K562 (cell line): ENCODE data around the gene BNIPL. TPM values are rescaled to one million over a fixed set of nuclear protein-coding genes. Genes with fewer than 3 reads are reported as not detected.
A peak's percentile ranks its signal among the peaks of the same experiment; 100 is the strongest.

Source experiments
- CEBPG ChIP-seq, 3 experiments: fragments of 200-800 bp in 1 of 3; sonication (Bioruptor generic) in 1 of 3; sonication (generic) in 1 of 3; formaldehyde crosslinking in 1 of 3; IDR thresholded peaks in 2 of 3; conservative IDR thresholded peaks in 1 of 3; 2 replicates each; pipeline versions ENCODE4 v1.6.1 to v1.8.0; 2016 to 2022; ENCODE audit warnings: missing compliant biosample characterization in 2 of 3, missing genetic modification characterization in 2 of 3, mild to moderate bottlenecking in 1 of 3, missing genetic modification reagents in 1 of 3
- CREB3L1 ChIP-seq: fragments of 450-650 bp; IDR thresholded peaks from 2 replicates; pipeline ENCODE4 v1.6.1; 2014; ENCODE audit warnings: low read depth, mild to moderate bottlenecking, moderate library complexity, borderline replicate concordance
- CTBP1 ChIP-seq: fragments of 450-650 bp; IDR thresholded peaks from 2 replicates; pipeline ENCODE4 v1.6.1; 2016; ENCODE audit warnings: borderline replicate concordance
- ETV5 ChIP-seq: sonication (generic); formaldehyde crosslinking; IDR thresholded peaks from 2 replicates; pipeline ENCODE4 v1.4.0; 2020; ENCODE audit warnings: low read depth, mild to moderate bottlenecking, missing genetic modification reagents
- NCOA1 ChIP-seq: fragments of 450-650 bp; IDR thresholded peaks from 2 replicates; pipeline ENCODE4 v1.6.1; 2016; ENCODE audit warnings: low read depth
- PML ChIP-seq: IDR thresholded peaks from 2 replicates; pipeline ENCODE4 v1.6.1; 2012; ENCODE audit warnings: low read length, inconsistent platforms
- RBM17 ChIP-seq: fragments of 200-400 bp; formaldehyde crosslinking; IDR thresholded peaks from 2 replicates; pipeline ENCODE4 v1.6.1; 2017; ENCODE audit warnings: low read depth, mild to moderate bottlenecking, low read length, borderline replicate concordance
- RFX7 ChIP-seq: fragments of 250-450 bp; sonication (Bioruptor Pico); IDR thresholded peaks from 2 replicates; pipeline ENCODE4 v1.5.1; 2021; ENCODE audit warnings: mild to moderate bottlenecking
- SNAPC5 ChIP-seq: fragments of 250-450 bp; sonication (Bioruptor Pico); IDR thresholded peaks from 2 replicates; pipeline ENCODE4 v1.8.0; 2021; ENCODE audit warnings: moderate library complexity, mild to moderate bottlenecking, inconsistent platforms
- TAF15 ChIP-seq: fragments of 200-400 bp; formaldehyde crosslinking; IDR thresholded peaks from 2 replicates; pipeline ENCODE4 v1.6.1; 2017; ENCODE audit warnings: mild to moderate bottlenecking, low read depth, low read length, moderate library complexity
- TCF15 ChIP-seq: fragments of 250-450 bp; sonication (Bioruptor Pico); IDR thresholded peaks from 2 replicates; pipeline ENCODE4 v1.8.0; 2022; ENCODE audit warnings: moderate library complexity, mild to moderate bottlenecking, inconsistent platforms
- ZBTB34 ChIP-seq: fragments of 250-450 bp; sonication (Bioruptor Pico); IDR thresholded peaks from 2 replicates; pipeline ENCODE4 v1.8.0; 2021; ENCODE audit warnings: mild to moderate bottlenecking, moderate library complexity
- ZKSCAN1 ChIP-seq: fragments of 150-350 bp; IDR thresholded peaks from 2 replicates; pipeline ENCODE4 v1.6.1; 2016; ENCODE audit warnings: low read depth, low read length
- ZNF140 ChIP-seq: fragments of 250-450 bp; sonication (Bioruptor Pico); IDR thresholded peaks from 2 replicates; pipeline ENCODE4 v1.8.0; 2021; ENCODE audit warnings: moderate library complexity, mild to moderate bottlenecking, inconsistent platforms
- ZNF165 ChIP-seq: fragments of 250-450 bp; sonication (Bioruptor Pico); IDR thresholded peaks from 2 replicates; pipeline ENCODE4 v1.4.0; 2020; ENCODE audit warnings: borderline replicate concordance
- ZNF274 ChIP-seq: IDR thresholded peaks from 2 replicates; pipeline ENCODE4 v1.6.1; 2011; ENCODE audit warnings: low read depth, mild to moderate bottlenecking, low read length, moderate library complexity, borderline replicate concordance
- ZNF785 ChIP-seq: fragments of 250-450 bp; sonication (Bioruptor Pico); IDR thresholded peaks from 2 replicates; pipeline ENCODE4 v1.4.0; 2020; ENCODE audit warnings: mild to moderate bottlenecking
- polyA plus RNA-seq, 8 experiments: library from polyadenylated mRNA; depleted of rRNA in 4 of 8; stranded (reverse) in 5 of 8; unstranded in 3 of 8; fragments of >200 nt; fragmentation: Nextera tagmentation in 2 of 8; fragmentation: Illumina TruSeq in 1 of 8; extraction: Ambion mirVana in 2 of 8; extraction: Trizol in 1 of 8; gene quantifications; 2 replicates each; pipeline versions ENCODE4 v1.2.1 to v1.2.3, GENCODE V29; 2011 to 2014; ENCODE audit warnings: inconsistent platforms in 1 of 8, missing spikeins in 1 of 8
- total RNA-seq, 7 experiments: library from RNA; depleted of rRNA in 6 of 7; stranded (reverse); fragments of >200 nt in 6 of 7; fragmentation: Illumina TruSeq in 2 of 7; extraction: Trizol in 2 of 7; gene quantifications; 2 replicates each; pipeline versions ENCODE4 v1.2.1 to v1.2.3, GENCODE V29; 2011 to 2021; ENCODE audit warnings: low replicate concordance in 1 of 7
- TF ChIP-seq, protein P1 (sequence below), 2 experiments: fragments of 450-650 bp in 1 of 2; IDR thresholded peaks; 2 replicates each; pipeline ENCODE4 v1.6.1; 2011 to 2017; ENCODE audit warnings: low read depth in 2 of 2, antibody characterized with exemption in 1 of 2, borderline replicate concordance in 1 of 2, low read length in 1 of 2, mild to moderate bottlenecking in 1 of 2, mixed read lengths in 1 of 2; ENCODE audit not compliant: control insufficient read depth in 1 of 2
- TF ChIP-seq, protein P2 (sequence below): sonication (generic); formaldehyde crosslinking; IDR thresholded peaks from 2 replicates; pipeline ENCODE4 v1.8.1; 2023; ENCODE audit warnings: mild to moderate bottlenecking, missing genetic modification reagents

Gene BNIPL
- total and polyA plus RNA-seq, 9 of the 15 experiments (the other 6 are each of a cell fraction or from before 2014, with no cell fraction given), result 0.08 to 1.4 (median 0.68) TPM

DNA sequence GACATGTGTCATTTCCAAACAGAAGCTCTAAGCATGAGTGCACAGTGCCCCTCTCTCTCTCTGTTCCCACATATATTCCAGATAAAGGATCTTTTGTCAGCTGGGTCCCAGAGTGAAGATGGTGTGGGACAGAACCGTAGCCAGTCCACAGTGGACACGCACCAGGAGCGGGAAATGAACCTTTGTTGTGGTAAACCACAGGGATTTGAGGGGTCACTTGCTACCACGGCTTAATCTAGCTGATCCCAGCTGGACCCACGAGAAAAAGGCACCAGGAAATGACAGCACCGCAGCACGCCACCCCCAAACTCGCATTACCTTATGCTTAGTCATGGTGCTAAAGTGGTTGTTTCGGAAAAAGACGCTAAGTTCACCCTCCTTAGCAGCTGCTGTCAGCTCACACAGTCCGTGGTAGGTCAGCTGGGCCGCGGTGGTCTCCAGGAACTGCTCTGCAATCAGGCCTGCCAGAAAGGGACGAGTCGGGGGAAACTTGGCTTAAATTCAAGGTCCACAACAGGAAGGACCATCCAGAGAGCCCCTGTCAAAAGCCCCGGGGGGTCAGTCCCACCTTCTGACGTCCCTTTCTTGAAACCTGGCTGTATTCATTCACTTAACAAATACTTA lies 37.2 kb upstream of the BNIPL start (continued):
- TF ChIP-seq, protein P1, sequence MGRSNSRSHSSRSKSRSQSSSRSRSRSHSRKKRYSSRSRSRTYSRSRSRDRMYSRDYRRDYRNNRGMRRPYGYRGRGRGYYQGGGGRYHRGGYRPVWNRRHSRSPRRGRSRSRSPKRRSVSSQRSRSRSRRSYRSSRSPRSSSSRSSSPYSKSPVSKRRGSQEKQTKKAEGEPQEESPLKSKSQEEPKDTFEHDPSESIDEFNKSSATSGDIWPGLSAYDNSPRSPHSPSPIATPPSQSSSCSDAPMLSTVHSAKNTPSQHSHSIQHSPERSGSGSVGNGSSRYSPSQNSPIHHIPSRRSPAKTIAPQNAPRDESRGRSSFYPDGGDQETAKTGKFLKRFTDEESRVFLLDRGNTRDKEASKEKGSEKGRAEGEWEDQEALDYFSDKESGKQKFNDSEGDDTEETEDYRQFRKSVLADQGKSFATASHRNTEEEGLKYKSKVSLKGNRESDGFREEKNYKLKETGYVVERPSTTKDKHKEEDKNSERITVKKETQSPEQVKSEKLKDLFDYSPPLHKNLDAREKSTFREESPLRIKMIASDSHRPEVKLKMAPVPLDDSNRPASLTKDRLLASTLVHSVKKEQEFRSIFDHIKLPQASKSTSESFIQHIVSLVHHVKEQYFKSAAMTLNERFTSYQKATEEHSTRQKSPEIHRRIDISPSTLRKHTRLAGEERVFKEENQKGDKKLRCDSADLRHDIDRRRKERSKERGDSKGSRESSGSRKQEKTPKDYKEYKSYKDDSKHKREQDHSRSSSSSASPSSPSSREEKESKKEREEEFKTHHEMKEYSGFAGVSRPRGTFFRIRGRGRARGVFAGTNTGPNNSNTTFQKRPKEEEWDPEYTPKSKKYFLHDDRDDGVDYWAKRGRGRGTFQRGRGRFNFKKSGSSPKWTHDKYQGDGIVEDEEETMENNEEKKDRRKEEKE (IDR thresholded peaks at IDR 0.05; ENCODE audit: borderline replicate concordance in 1 of 2, control insufficient read depth in 1 of 2, low read depth in 2 of 2, low read length in 1 of 2), result no peak
- TF ChIP-seq ZNF785, result no peak
- no peak for TF ChIP-seq ZNF140 (CRISPR knock-in tag)
- TF ChIP-seq CTBP1, result peak; percentile 45; the same call in 1 of the 2 replicates
- TF ChIP-seq CEBPG (CRISPR knock-in tag; IDR thresholded peaks at IDR 0.05), result no peak
- no peak for TF ChIP-seq CEBPG (tag; conservative IDR thresholded peaks at IDR 0.05 in 1 of 2, IDR thresholded peaks at IDR 0.05 in 1 of 2)
- TF ChIP-seq ZNF274, result no peak
- TF ChIP-seq ZBTB34 (CRISPR knock-in tag), result no peak
- no peak for TF ChIP-seq TCF15 (CRISPR knock-in tag)
- TF ChIP-seq PML, result no peak
- no peak for TF ChIP-seq RBM17
- TF ChIP-seq, protein P2, sequence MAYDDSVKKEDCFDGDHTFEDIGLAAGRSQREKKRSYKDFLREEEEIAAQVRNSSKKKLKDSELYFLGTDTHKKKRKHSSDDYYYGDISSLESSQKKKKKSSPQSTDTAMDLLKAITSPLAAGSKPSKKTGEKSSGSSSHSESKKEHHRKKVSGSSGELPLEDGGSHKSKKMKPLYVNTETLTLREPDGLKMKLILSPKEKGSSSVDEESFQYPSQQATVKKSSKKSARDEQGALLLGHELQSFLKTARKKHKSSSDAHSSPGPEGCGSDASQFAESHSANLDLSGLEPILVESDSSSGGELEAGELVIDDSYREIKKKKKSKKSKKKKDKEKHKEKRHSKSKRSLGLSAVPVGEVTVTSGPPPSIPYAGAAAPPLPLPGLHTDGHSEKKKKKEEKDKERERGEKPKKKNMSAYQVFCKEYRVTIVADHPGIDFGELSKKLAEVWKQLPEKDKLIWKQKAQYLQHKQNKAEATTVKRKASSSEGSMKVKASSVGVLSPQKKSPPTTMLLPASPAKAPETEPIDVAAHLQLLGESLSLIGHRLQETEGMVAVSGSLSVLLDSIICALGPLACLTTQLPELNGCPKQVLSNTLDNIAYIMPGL (CRISPR knock-in tag), result no peak
- no peak for TF ChIP-seq RFX7 (CRISPR knock-in tag)
- no peak for TF ChIP-seq TAF15
- TF ChIP-seq ZNF165, result no peak
- no peak for TF ChIP-seq CREB3L1
- peak; percentile 76; the same call in 1 of the 2 replicates for TF ChIP-seq ETV5 (CRISPR knock-in tag)
- TF ChIP-seq SNAPC5, result no peak
- TF ChIP-seq NCOA1, result peak; percentile 31; the same call in 1 of the 2 replicates
- no peak for TF ChIP-seq ZKSCAN1
